ENCODE measurements around the gene UCN3. TPM values are rescaled to one million over a fixed set of nuclear protein-coding genes. Genes with fewer than 3 reads are reported as not detected.

The UCN3 gene, protein sequence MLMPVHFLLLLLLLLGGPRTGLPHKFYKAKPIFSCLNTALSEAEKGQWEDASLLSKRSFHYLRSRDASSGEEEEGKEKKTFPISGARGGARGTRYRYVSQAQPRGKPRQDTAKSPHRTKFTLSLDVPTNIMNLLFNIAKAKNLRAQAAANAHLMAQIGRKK
- not detected in 2 replicates for total RNA-seq

DNA sequence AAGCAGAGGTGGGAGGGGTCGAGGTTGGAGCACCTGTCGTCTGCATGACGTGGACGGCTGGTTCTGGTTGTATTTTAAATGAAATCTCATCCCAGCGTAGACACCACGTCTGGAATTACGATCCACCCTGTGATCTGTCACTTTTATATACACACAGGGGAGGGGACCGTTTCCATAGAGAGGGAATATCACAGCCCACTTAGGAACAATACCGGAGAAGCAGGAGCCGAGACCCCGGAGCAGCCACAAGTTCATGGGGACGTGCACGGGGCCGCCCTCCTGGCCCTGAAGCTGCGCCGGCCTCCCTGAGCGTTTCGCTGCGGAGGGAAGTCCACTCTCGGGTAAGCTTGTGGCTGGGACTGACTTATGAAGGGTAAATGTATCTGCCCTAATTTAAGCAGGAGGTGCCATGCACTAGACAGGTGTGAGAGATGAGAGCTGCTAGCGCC is at the start of gene UCN3:
UCN3 (plus strand) TSS at position 77 of the 449 bp plus-strand sequence. CDS start 8,755 bp downstream, outside the sequence.

DNA sequence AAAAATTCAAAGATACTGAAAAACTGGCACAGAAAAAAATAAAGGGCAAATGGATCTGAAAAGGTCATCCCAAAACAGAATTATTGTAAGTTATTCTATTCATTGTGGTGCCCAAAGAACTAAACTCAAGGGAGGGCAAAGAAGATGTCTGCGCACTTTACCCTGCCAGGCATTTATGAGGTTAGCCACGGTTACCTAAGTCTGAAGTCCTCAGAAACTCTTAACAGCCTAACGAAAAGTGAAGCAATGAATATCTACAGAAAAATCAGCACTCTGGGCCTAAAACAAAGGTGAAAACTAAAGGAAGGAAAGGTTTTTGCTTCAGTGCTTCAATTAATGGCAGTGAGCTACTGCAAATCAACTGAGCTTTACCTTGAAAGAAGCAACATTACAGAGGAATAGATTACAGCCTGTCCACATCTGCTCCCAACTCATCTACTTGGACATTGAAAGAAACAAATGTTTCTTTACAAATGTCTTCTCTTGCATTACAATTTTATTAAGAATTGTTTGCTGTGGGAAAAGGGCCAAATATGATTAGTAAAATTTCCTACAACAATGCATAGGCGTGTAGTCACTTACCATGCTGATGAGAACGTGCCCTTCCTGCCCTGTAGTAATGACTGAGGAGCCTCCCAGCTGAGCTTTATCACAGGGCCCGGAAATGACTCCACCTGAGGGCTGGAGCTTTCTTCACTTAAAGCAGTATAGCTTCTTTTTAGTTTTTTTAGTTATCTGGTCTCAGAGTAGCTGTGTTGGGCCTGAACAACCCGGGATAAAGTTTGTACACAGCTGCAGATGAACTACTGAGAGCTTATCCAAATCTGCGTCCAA is 39.7 kb downstream of the UCN3 start, which contains the start of gene TUBAL3:
TUBAL3 (minus strand) TSS at position 621 of the 834 bp plus-strand sequence; CDS start at position 585, 36 bp downstream.

DNA sequence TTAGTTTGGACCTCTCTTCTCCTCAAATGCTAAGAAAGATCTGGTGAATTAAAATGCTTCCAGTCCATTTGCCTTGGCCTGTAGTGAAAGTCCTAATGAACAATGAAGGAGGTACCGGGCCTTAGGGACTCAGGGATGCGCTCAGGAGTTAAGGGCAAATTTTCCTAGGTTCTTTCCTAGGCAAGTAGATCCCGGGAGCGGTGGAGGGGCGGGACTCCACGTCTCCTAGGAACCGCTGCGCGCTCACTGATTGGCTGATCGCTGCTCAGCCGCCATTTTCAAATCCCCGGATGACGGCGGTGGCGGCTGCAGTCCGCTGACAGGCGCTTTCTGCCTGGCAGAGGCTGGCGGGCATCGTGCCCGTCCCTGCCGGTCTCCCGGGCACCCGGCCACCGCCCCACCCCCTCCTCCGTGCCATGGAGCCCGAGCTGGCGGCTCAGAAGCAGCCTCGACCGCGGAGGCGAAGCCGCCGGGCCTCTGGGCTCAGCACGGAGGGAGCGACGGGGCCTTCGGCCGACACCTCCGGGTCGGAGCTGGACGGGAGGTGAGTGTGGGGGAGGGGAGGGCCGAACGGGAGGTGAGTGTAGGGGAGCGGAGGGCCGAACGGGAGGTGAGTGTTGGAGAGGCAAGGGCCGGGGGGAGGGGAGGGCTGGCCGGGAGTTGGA is 47.6 kb downstream of the UCN3 start, which contains the start of gene NET1:
NET1 (plus strand) TSS at position 281 of the 665 bp plus-strand sequence; CDS start at position 417, 136 bp downstream.

Other genes starting within 250 kb of the UCN3 start
- gene AKR1C8, start 179.8 kb upstream of the UCN3 start, total RNA-seq: not detected in 2 replicates
- not detected in 2 replicates for gene AKR1C4, start 168.1 kb upstream of the UCN3 start, total RNA-seq
- gene TUBAL3, start 39.9 kb downstream of the UCN3 start, total RNA-seq: not detected in 2 replicates
- 51.0 and 61.1 TPM in 2 replicates for gene NET1, start 47.6 kb downstream of the UCN3 start, total RNA-seq
- gene CALML5, start 134.6 kb downstream of the UCN3 start, total RNA-seq: not detected in 2 replicates
- not detected in 2 replicates for gene CALML3, start 160.0 kb downstream of the UCN3 start, total RNA-seq

Data from mesangial cell (primary cell).